ENCODE measurements around the gene SGMS2.

DNA sequence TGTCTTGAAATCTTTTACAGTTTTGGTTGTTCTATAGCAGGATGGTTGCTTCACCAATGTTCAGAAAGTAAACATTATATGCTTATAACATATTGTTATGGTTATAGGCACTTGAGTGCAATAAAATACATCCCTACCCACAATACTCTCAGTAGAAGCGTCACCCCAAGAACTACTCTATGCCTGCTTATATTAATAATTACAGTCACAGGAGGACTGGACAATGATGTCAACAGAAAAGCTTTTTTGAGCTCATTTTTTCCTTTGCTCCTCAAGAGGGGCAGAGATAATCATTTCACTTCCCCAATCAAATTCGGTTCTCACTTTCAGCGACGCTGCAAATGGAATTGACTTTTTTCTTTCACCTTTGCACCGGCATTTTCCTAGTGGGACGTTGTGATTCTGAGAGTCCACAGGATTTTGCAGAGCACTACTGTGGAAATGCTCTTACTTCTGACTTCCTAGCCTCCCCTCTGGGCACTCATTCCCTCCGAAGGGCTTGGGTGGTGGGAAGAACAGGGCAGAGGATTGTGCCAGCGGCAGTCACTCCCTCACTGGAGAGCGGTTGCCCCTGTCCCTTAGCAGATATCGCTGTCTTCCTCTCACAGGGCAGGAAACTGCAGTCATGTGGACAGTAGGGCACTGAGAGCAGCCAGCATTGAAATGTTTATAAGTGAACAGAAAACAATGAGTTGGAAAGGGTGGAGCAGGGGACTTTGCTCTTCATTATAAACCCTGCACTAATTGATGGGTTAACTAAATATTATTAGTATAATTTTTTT lies 24.9 kb upstream of the SGMS2 start:
- TF ChIP-seq, protein P1, sequence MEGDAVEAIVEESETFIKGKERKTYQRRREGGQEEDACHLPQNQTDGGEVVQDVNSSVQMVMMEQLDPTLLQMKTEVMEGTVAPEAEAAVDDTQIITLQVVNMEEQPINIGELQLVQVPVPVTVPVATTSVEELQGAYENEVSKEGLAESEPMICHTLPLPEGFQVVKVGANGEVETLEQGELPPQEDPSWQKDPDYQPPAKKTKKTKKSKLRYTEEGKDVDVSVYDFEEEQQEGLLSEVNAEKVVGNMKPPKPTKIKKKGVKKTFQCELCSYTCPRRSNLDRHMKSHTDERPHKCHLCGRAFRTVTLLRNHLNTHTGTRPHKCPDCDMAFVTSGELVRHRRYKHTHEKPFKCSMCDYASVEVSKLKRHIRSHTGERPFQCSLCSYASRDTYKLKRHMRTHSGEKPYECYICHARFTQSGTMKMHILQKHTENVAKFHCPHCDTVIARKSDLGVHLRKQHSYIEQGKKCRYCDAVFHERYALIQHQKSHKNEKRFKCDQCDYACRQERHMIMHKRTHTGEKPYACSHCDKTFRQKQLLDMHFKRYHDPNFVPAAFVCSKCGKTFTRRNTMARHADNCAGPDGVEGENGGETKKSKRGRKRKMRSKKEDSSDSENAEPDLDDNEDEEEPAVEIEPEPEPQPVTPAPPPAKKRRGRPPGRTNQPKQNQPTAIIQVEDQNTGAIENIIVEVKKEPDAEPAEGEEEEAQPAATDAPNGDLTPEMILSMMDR (CRISPR knock-in tag; IDR thresholded peaks at IDR 0.05), result no peak
- TF ChIP-seq NCOR1 (IDR thresholded peaks at IDR 0.05; ENCODE audit: borderline replicate concordance, low read length), result no peak
- TF ChIP-seq ZNF350 (CRISPR knock-in tag; IDR thresholded peaks at IDR 0.05; ENCODE audit: borderline replicate concordance, low read depth), result no peak
- no peak for TF ChIP-seq ZNF460 (CRISPR knock-in tag; IDR thresholded peaks at IDR 0.05; ENCODE audit: borderline replicate concordance)
- TF ChIP-seq KDM1A (CRISPR knock-in tag; IDR thresholded peaks at IDR 0.05), result no peak
- TF ChIP-seq RBM39 (IDR thresholded peaks at IDR 0.05; ENCODE audit: low read depth, low read length, poor library complexity, severe bottlenecking), result no peak
- TF ChIP-seq ZNF550 (CRISPR knock-in tag; IDR thresholded peaks at IDR 0.05; ENCODE audit: borderline replicate concordance), result no peak
- no peak for TF ChIP-seq MAFK (conservative IDR thresholded peaks at IDR 0.05 in 1 of 2, IDR thresholded peaks at IDR 0.05 in 1 of 2; ENCODE audit: low read length in 2 of 2)
- no peak for TF ChIP-seq ZC3H4 (CRISPR knock-in tag; IDR thresholded peaks at IDR 0.05; ENCODE audit: borderline replicate concordance)
- TF ChIP-seq, protein P2, sequence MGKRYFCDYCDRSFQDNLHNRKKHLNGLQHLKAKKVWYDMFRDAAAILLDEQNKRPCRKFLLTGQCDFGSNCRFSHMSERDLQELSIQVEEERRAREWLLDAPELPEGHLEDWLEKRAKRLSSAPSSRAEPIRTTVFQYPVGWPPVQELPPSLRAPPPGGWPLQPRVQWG (CRISPR knock-in tag; IDR thresholded peaks at IDR 0.05; ENCODE audit: borderline replicate concordance, low read depth), result no peak
